ENCODE data around the gene ALLC. TPM values are rescaled to one million over a fixed set of nuclear protein-coding genes. Genes with fewer than 3 reads are reported as not detected.

Gene ALLC
- total RNA-seq, 4 donors from 2014 or later = not detected

DNA sequence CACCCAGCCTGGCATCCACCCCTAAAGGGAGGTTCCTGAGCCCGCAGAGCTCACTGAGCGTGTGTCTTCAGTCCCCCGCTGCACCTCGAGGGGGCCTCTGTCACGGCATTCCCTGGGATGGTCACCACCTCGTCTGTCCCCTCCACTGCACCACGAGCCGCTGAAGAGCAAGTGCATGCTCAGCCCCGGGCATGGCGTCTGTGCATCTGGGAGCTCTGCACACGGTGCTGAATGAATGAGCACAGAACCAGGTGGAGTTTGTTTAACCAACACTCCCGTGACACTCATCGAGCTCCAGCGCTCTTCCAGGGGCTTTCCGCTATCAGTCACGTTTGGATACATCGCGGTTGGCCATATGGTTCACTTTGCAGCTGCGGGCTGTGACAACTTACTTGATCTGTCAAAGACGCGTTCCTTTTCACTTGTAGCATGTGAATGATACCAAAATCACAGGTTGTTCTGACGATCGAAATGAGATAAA lies 9.2 kb downstream of the ALLC start:
- no peak for TF ChIP-seq CTCF (IDR thresholded peaks at IDR 0.05; ENCODE audit: low read depth)

DNA sequence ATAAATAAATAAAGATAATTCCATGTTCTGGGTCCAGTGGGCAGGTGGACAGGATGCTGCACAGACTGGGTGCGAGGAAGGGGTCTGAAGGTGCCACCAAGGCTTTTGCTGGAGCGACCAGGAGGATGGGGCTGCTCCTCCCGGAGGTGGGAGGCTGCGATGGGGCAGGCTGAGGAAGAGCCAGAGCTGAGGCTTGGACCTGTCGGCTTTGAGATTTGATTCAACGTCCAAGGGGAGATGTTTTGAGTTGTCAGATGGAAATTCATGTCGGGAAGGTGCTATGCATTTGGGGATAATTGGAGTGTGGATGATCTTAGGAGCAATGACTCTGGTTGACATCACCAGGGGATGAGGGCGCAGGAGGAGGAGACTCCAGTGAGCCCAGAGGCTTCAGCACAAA lies 11.7 kb downstream of the ALLC start:
- TF ChIP-seq CTCF (IDR thresholded peaks at IDR 0.05; ENCODE audit: low read depth) = no peak

GRCh38 chr2:3670376-3670775 lies 12.4 kb downstream of the ALLC start:
- no peak for TF ChIP-seq CTCF (IDR thresholded peaks at IDR 0.05; ENCODE audit: low read depth)

GRCh38 chr2:3670941-3671340 lies 12.9 kb downstream of the ALLC start:
- TF ChIP-seq CTCF (IDR thresholded peaks at IDR 0.05; ENCODE audit: low read depth) = no peak

DNA sequence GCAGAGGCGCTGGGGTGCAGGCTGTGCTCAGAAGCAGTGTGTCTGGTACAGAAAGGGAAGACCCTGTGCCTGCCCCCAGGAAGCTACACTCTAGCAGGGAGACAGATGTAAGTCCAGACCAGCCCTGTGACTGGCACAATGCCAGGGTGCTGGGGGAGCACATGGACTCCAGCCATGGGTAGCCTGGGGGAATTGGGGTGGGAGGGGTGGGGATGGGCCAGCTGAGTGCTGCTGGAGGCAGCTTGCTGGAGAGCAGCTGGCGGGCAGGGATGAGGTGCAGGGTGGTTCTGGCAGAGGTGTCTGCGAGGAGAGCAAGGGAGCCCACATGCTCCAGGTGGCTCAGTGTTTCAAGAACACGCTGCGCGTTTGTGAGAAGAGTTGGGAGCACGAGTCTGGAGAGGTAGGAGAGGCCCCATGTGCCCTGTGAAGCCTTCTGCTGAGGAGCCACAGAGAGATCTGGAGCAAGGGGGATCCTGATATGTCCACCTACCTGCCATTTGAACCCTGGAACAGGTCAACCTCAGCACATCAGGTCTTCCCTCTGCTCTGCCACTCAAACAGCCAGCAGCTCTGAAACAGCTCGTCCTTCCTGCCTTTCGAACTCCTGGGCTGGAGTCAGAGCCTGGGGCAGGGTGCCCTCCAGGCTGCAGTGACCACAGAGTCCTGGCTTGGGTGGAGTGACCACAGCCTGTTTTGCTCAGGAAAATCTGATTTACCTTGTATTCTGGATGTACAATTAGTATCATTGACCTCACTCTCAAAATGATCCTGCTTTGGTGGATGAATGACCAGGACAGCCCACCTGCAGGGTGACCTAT lies 15.1 kb downstream of the ALLC start:
- no peak for TF ChIP-seq CTCF (IDR thresholded peaks at IDR 0.05; ENCODE audit: low read depth)

DNA sequence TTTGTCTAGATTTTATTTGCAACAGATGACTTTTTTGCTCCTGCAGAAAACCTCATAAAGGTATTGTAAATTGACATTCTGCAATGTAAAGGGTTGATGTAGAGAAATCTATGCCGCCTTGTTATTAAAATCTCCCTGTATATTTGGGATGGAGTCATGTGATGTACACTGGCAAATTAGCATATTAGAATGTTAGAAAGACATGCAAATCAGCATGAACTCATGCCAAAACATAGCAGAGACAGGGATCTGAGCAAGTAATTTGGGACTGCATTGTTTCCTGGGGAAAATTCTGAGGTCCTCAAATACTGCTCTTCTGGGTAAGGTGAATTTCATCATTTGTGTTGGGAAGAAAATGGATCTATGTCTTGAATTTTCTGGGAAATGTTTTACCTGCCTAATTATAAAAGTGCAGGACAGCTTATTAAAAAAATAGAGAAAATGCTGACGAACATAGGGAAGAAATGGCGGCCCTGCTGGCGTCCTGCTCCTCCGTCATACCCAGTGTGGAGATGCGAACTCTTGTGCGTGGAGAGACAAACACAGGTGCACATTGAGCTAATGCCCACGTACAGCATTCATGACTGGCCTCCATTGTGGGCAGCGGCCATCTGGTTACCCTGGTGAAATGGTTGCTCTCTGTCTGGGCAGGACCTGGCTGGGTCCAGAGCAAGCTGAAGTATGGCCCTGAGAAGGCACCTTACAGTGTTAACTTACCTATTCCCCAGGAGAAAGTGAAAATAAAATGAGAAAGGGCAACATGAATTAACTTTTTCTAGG lies 16.3 kb downstream of the ALLC start:
- TF ChIP-seq CTCF (IDR thresholded peaks at IDR 0.05; ENCODE audit: low read depth) = no peak

GRCh38 chr2:3675687-3676086 lies 17.7 kb downstream of the ALLC start:
- no peak for TF ChIP-seq CTCF (IDR thresholded peaks at IDR 0.05; ENCODE audit: low read depth)
